Measurements from ENCODE around the gene CNPY4. TPM values are rescaled to one million over a fixed set of nuclear protein-coding genes. Genes with fewer than 3 reads are reported as not detected.
A peak's percentile ranks its signal among the peaks of the same experiment; 100 is the strongest.

The CNPY4 gene
- total RNA-seq, 1 donor from 2014 or later = 14.5 TPM

GRCh38 chr7:100088095-100088620 is 31.3 kb upstream of the CNPY4 start:
- TF ChIP-seq CTCF (IDR thresholded peaks at IDR 0.05) (no peak), POLR2A (IDR thresholded peaks at IDR 0.05) (no peak), POLR2AphosphoS5 (IDR thresholded peaks at IDR 0.05; ENCODE audit: insufficient read depth in 1 of 2, low read depth in 1 of 2) (no peak)
- Histone ChIP-seq H3K27me3 (no peaks in the 10 kb centered on the region), H3K4me3 (peak overlapping the region; percentile 94 to 95), H3K36me3 (peaks cover 0 to 23% of the 10 kb centered on the region in 2 donors), H3K27ac (peak overlapping the region; percentile 88), H3K4me1 (peaks cover 24% of the 10 kb centered on the region), H3K9me3 (no peaks in the 10 kb centered on the region)
- intact Hi-C loops (cut with DNase I) = no loop called here
- no peak for DNase-seq (ENCODE audit: extremely low spot score in 2 of 2)

GRCh38 chr7:100088621-100089457 is 30.6 kb upstream of the CNPY4 start, which contains the start of gene COPS6:
TSS of gene COPS6 (plus strand) at chr7:100088969. CDS start at chr7:100088991, 22 bp downstream.
- H3K4me3 ChIP-seq = peak within 1 kb of the TSS; percentile 94 to 95
- no peaks in the 10 kb centered on the region for H3K27me3 ChIP-seq
- no peaks in the 10 kb centered on the region for H3K9me3 ChIP-seq
- intact Hi-C loops (cut with DNase I) = no loop called here
- TF ChIP-seq POLR2AphosphoS5 (IDR thresholded peaks at IDR 0.05; ENCODE audit: insufficient read depth in 1 of 2, low read depth in 1 of 2) = peak; percentile 38 to 78
- TF ChIP-seq CTCF (IDR thresholded peaks at IDR 0.05) = peak in 1 of 3 experiments; percentile 33
- peak in 1 of 2 donors; percentile 76 for TF ChIP-seq POLR2A (IDR thresholded peaks at IDR 0.05)
- H3K27ac ChIP-seq = peak within 1 kb of the TSS; percentile 88
- DNase-seq (ENCODE audit: extremely low spot score in 2 of 2) = no peak
- peaks cover 0 to 30% of the 10 kb centered on the region in 2 donors for H3K36me3 ChIP-seq
- peaks cover 24% of the 10 kb centered on the region for H3K4me1 ChIP-seq

- TF ChIP-seq POLR2A (IDR thresholded peaks at IDR 0.05) (no peak), CTCF (IDR thresholded peaks at IDR 0.05) (no peak), POLR2AphosphoS5 (IDR thresholded peaks at IDR 0.05; ENCODE audit: insufficient read depth in 1 of 2, low read depth in 1 of 2) (no peak)
- H3K4me1 ChIP-seq = peaks cover 24% of the 10 kb centered on the region
- H3K4me3 ChIP-seq = peak overlapping the region; percentile 94 to 95
- H3K9me3 ChIP-seq = no peaks in the 10 kb centered on the region
- peaks cover 0 to 34% of the 10 kb centered on the region in 2 donors for H3K36me3 ChIP-seq
- no peak for DNase-seq (ENCODE audit: extremely low spot score in 2 of 2)
- intact Hi-C loops (cut with DNase I) = no loop called here
- no peaks in the 10 kb centered on the region for H3K27me3 ChIP-seq
- peak overlapping the region; percentile 88 for H3K27ac ChIP-seq
These were observed 29.8 kb upstream of the CNPY4 start for GRCh38 chr7:100089458-100090196.

GRCh38 chr7:100090527-100091410 is 28.7 kb upstream of the CNPY4 start:
- Histone ChIP-seq H3K4me3 (no peak overlapping the region), H3K4me1 (peaks cover 24% of the 10 kb centered on the region), H3K36me3 (peaks cover 8 to 46% of the 10 kb centered on the region in 2 donors), H3K27me3 (no peaks in the 10 kb centered on the region), H3K9me3 (no peaks in the 10 kb centered on the region), H3K27ac (no peak overlapping the region)
- TF ChIP-seq POLR2AphosphoS5 (IDR thresholded peaks at IDR 0.05; ENCODE audit: insufficient read depth in 1 of 2, low read depth in 1 of 2) = no peak
- no peak for TF ChIP-seq POLR2A (IDR thresholded peaks at IDR 0.05)
- TF ChIP-seq CTCF (IDR thresholded peaks at IDR 0.05) = no peak
- intact Hi-C loops (cut with DNase I) = no loop called here
- no peak for DNase-seq (ENCODE audit: extremely low spot score in 2 of 2)

All from vagina (tissue), 2 donors.